Measurements from ENCODE around the gene GRK4. TPM values are rescaled to one million over a fixed set of nuclear protein-coding genes. Genes with fewer than 3 reads are reported as not detected.

The GRK4 gene
- total RNA-seq, 1 experiment from 2014 or later = 4.2 TPM

- H3K9ac ChIP-seq (ENCODE audit: low read length) = no peak overlapping the region
- peaks cover 0 to 11% of the 10 kb centered on the region in 2 experiments; a peak in 2 of 4 replicates for H3K4me1 ChIP-seq (ENCODE audit: control insufficient read depth in 1 of 2, insufficient read depth in 2 of 2, low read length in 2 of 2)
- BruUV-seq (replicated peaks) = no TSS peak
- no peaks in the 10 kb centered on the region for H3K9me3 ChIP-seq (ENCODE audit: control insufficient read depth in 1 of 2, insufficient read depth in 1 of 2, low read depth in 1 of 2, low read length in 2 of 2)
- DNase-seq (ENCODE audit: low read depth, low spot score) = no peak
- no peak overlapping the region for H2AFZ ChIP-seq (ENCODE audit: low read depth, low read length, poor library complexity, severe bottlenecking)
- no peak overlapping the region for H3K4me3 ChIP-seq (replicated peaks in 1 of 2; ENCODE audit: low read depth in 1 of 2, low read length in 2 of 2)
- H3K79me2 ChIP-seq (ENCODE audit: insufficient read depth, low read length) = no peaks in the 10 kb centered on the region
- intact Hi-C loops (cut with micrococcal nuclease) = no loop called here
- no peaks in the 10 kb centered on the region for H3K9me2 ChIP-seq (ENCODE audit: insufficient read depth)
- H3K4me2 ChIP-seq (ENCODE audit: low read length) = no peak overlapping the region
- no peaks in the 10 kb centered on the region for H3K36me3 ChIP-seq (ENCODE audit: control insufficient read depth in 1 of 2, insufficient read depth in 2 of 2, low read length in 2 of 2)
- H3K27ac ChIP-seq (ENCODE audit: low read depth, low read length) = no peak overlapping the region
- TF ChIP-seq MAX (IDR thresholded peaks at IDR 0.05) (no peak), CBX3 (IDR thresholded peaks at IDR 0.05; ENCODE audit: low read depth) (no peak), ATF3 (IDR thresholded peaks at IDR 0.05) (no peak), SIN3A (IDR thresholded peaks at IDR 0.05; ENCODE audit: low read depth) (no peak), FOSL1 (IDR thresholded peaks at IDR 0.05; ENCODE audit: low read depth) (no peak), POLR2A (IDR thresholded peaks at IDR 0.05; ENCODE audit: borderline replicate concordance, extremely low read depth, insufficient read depth, insufficient read length) (no peak), ZNF274 (IDR thresholded peaks at IDR 0.05; ENCODE audit: low read depth, low read length) (no peak), CTCF (IDR thresholded peaks at IDR 0.05 in 2 of 3, conservative IDR thresholded peaks at IDR 0.05 in 1 of 3; ENCODE audit: borderline replicate concordance in 1 of 3, insufficient read depth in 1 of 3, low read depth in 2 of 3, low read length in 2 of 3) (no peak), SP1 (IDR thresholded peaks at IDR 0.05; ENCODE audit: low read depth) (no peak), ZBTB33 (IDR thresholded peaks at IDR 0.05; ENCODE audit: extremely low read depth, insufficient replicate concordance, low read length) (no peak), ELF1 (IDR thresholded peaks at IDR 0.05; ENCODE audit: borderline replicate concordance, low read depth) (no peak)
- POLR2A ChIA-PET = no interaction called here
- RAD21 ChIA-PET (ENCODE audit: low non-redundant PET in 1 of 2, low total read pairs in 2 of 2, uncharacterized antibody in 2 of 2, unreplicated experiment in 2 of 2) = no interaction called here
- H4K20me1 ChIP-seq (ENCODE audit: insufficient read depth) = no peaks in the 10 kb centered on the region
- CTCF ChIA-PET = no interaction called here
- no peak for ATAC-seq
- no peaks in the 10 kb centered on the region for H3K27me3 ChIP-seq (ENCODE audit: insufficient read depth, low read length)
Measured at GRCh38 chr4:3013323-3013722, 50.0 kb downstream of the GRK4 start.
